NCI-H446 treated with DMSO at 0.1 percent for 48 hours (cell line): ENCODE results near the gene LIN54.
"Not testable (repeated sequence)": the region's sequence is repeated elsewhere in the genome, so short reads cannot be mapped to it uniquely, and the experiment has no call there.

Source experiments
- DNase-seq: peaks from one replicate; lab custom pipeline; 2025; lab: John Stamatoyannopoulos, UW

Gene LIN54

DNA sequence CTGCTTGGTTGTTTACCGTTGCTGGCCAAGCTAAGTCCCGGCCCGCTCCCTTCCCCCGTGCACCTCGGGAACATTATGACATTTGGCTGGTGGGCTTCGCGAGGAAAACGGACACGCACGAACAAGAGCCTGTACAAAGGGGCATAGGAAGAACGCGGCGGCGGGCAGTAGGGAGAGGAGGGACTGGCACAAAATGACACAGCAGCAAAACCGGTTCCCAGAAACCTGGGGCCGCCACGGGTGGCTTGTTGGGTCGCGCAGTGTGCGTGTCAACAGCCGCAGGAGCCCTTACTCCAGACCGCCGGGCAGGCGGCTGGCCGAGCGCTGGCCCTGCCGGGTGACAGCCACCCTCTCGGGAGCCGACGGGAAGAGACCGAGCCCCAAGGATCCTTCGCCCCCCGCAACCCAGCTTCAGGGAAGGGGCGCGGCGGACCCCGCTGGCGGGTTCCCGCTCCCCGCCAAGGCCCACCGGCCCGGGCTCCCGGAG, 1.6 kb upstream of the LIN54 start:
- no peak for DNase-seq

DNA sequence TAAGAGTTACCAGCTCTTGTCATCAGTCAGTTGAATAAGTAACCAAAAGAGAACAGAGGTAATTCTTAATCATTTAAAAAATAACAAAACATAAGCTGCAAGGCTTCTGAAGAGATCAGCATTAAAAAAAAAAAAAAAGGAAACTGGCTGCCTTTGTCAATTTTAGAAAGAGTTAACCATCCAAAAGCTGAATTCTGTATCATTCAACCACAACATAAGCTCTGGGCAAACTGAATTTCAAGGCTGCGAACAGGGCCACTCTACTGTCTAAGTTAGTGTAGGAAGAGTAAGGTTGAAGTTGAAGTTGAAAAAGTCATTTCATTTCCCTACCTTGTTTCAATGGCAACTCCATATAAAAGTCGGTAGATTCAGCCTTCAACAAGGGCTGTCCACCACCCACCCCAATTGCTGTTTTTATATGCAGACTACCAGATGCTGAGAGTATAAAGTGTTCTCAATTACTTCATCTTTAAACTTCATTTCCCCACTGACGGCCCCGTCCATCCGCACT, 1.1 kb upstream of the LIN54 start:
- DNase-seq = no peak

DNA sequence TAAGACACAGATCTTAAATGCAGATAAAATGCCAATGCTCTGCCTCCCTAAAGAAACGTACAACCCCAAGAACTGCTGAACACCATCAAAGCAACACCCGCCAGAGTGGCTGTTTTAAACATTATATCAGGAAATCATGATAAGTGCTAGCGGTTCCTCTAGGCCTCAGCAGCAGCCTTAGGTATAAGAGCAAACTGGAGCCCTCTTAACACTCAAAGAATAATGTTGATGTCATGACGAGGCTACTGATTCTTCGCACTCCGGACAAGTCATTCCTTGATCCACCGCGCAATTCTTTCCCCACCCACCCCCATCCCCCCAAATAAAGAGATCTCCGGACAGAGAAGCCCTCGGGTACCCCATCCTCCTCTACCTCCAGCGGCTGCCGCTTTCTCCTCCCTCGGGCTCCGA, 507 bp downstream of the LIN54 start:
- no peak for DNase-seq

DNA sequence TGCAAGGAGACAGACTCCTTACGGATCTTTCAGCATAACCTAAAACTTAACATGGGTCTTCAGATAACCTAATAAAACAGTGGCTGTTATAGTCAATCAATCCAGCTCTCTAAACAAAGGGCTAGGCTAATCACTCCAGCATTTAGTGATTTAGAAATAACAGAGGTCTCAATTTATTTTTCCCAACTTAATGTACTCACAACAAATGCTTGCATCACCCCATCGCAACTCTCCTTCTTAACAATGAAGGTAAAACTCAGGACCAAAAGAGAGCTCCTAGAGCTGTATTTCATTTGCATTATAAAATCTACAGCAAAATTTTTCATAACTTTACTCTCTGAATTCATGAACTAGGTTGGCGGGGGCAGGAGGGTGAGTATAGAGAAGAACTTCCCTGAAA, 1.1 kb downstream of the LIN54 start:
- DNase-seq = no peak

DNA sequence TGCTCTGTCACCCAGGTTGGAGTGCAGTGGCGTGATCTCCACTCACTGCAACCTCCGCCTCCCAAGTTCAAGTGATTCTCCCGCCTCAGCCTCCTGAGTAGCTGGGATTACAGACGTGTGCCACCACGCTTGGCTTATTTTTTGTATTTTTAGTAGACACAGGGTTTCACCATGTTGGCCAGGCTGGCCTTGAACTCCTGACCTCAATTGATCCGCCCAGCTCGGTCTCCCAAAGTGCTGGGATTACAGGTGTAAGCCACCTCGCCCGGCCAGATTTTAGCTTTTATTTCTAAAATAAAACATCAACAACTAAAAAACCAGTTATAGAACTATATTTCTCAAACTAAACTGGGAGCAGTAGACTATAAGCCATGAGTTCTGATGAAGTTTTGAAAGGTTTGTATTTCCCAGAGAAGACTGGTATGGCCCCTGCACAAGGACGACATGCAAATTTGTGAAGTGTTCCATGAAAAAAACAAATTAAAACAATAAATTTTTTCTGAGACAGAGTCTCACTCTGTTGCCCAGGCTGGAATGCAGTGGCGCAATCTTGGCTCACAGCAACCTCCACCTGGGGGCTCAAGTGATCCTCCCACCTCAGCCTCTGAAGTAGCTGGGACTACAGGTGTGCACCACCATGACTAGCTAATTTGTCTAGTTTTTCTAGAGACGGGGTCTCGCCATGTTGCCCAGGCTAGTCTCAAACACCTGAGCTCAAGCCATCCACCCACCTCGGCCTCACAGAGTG, 7.4 kb downstream of the LIN54 start:
- not testable (repeated sequence) for DNase-seq

DNA sequence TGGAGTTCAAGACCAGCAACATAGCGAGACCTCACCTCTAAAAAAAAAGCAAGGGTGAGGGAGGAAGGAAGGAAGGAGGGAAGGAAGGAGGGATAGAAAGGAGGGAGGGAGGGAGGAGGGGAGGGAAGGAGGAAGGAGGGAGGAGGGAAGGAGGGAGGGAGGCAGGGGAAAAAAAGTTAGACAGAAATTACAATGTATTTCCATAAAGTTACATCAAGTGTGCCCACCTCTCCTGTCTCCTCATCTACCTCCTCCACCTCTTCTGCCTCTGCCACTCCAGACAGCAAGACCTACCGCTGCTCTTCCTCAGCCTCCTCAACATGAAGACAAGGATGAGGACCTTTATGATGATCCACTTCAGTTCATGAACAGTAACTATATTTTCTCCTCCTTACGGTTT, 8.3 kb downstream of the LIN54 start:
- no peak for DNase-seq

DNA sequence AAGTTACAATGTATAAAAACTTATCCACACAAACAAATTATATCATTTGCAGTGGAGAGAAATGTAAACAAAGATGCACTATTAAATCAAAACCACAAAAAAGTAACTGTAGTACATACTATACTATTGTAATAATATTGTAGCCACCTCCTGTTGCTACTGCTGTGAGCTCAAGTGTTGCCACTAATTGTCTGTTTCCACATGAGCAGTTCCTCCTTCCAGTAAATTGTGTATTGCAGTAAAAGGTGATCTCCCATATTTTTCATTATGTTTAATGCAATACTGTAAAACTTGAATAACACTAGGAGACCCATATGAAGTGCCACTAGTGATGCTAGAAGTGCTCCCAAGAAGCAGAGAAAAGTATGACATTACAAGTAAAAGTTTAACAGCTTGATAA, 11.7 kb downstream of the LIN54 start:
- DNase-seq = no peak

DNA sequence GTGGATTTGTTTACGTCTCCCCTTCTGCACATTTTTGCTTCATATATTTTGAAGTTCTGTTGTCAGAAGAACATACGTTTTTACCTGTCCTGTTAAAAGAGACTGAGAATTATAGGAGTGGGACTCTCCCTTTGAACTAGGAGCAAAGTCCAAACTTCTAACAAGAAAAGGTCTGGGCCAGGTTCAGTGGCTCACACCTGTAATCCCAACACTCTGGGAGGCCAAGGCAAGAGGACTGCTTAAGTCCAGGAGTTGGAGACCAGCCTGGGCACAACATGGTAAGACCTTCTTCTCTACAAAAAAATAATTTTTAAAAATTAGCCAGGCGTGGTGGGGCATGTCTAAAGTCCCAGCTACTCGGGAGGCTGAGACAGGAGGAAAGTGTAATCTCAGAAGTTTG, 15.8 kb downstream of the LIN54 start:
- no peak for DNase-seq

DNA sequence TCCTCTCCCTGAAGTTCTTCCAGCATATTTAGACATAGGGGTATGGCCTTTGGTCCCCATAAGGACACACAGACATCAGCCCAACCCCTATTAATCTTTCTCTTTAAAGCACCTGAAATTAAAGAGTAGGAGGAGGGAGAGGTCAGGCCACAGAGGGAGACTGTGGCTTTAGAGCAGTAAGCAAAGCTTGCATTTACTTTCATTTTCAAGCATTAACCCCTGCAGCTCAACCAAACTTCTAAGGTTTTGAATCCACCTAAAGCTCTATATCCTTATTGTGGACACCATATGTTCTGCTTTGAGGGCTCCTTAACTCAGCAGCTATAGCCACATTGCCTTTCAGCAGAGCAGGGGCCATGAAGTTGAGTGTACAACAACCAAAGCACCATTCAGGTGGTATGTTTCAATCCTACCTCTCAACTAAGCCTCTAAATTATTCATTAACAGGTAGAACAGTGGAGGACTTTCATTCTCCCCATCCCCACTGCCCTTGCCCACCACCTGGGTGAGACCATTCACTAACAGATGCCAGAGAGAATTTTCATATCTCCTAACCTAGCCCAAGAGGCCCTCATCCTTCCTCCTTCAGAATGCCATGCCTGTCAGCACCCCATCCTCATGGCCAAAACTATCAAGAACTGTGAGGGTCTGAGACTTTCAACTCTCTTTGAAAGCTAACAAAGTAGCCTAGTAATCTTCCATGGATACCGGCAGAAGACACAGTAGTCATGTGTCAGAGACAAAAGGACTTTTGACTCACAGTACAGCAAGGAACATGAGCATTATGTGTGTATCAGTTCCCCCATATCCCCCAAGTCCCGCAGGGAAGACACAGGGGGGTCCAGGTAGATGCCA, 20.8 kb downstream of the LIN54 start:
- DNase-seq = no peak

DNA sequence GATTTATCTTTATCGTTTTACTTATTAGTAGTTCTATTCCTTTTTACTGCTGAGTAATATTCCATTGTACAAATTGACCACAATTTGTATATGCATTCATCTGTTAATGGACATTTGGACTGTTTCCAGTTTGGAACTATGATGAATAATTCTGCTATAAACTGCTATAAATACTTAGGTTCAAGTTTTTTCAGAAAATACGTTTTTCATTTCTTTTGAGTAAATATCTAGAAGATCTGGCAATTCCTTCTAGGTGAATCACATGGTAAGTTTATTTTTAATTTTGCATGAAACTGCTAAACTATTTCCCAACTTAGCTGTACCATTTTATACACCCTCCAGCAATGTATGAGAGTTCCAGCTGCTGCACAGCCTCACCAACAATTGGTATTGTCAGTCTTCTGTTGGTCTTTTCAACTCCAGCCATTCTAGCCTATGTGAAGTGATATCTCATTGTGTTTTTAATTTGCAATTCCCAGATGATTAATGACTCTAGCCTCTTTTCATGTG, 22.2 kb downstream of the LIN54 start:
- DNase-seq = no peak

DNA sequence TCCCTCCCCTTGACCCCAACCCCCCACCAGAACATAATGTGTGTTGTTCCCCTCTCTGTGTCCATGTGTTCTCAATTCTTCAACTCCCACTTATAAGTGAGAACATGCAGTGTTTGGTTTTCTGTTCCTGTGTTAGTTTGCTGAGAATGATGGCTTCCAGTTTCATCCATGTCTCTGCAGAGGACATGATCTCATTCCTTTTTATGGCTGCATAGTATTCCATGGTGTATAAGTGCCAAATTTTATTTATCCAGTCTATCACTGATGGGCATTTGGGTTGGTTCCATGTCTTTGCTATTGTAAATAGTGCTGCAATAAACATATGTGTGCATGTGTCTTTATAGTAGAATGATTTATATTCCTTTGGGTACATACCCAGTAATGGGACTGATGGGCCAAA, 23.1 kb downstream of the LIN54 start:
- DNase-seq = not testable (repeated sequence)

DNA sequence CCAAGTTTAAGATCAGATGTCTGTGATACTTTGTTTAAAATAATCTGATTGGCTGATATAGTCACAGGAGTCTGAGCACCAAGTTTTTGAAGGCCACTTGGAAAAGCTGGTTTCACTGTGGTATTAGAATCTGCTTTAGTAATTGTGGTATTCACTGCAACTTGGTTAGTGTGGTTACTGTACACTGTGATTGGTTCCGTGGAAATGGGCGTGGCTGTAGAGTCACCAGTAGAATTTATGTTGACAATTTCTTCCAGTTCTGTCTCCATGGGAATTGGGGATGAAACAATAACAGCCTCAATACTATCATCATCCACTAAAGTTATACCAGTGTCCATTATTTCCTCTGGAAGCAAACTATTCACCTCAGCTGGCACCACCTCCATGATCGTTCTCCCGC, 26.2 kb downstream of the LIN54 start:
- DNase-seq = no peak

DNA sequence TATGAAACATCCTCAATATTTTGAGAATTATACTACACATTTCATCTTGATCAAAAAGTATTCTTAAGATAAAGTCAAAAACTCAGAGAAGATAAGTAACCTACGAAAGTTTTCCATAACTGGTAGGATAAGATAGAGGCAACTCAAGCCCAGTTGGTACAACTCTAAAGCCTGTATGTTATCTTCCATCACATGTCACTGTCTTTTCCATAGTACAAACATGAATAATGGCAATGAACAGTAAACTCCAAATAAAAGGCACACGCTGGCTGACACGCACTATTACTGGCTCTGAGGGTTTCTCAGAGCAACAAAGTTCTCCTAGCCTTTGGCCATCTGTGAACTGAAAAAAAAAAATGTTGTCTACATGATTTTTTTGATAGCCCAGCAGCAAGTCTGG, 27.2 kb downstream of the LIN54 start:
- DNase-seq = no peak

DNA sequence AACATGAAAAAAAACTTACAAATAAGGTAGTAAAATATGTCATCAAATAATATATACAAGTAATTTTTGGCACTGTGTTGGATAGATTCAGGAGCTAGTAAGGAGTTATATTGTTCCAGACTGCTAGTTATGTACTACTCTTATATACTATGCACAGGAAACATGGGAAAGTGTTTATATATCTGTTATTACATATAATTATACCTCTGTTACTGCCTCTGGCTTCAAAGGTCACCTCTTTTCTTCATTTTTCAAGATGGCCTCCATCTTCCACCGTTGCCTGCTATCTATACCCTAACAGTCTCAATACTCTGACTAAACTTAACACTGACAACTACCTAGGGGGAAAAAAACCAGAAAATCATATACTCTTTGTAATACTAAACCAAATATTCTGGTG, 29.5 kb downstream of the LIN54 start:
- DNase-seq = no peak

DNA sequence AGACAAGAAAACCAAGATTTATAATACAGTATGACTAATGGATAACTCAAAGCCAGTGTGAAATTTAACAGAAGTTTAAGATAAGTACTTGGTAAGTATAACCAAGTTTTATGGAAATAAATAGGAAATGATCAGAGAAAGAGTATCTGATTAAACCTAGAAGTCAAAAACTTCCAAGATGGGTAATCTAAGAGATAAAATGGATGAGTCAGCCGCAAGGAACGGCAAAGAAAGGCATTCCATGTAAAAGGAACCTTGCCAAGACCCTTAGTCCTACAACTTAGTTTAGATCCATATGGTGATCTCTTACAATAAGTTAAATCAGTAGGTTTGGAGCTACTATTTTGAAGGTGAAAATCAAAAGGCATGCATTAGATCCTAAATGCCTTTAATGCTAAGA, 34.8 kb downstream of the LIN54 start:
- DNase-seq = no peak

DNA sequence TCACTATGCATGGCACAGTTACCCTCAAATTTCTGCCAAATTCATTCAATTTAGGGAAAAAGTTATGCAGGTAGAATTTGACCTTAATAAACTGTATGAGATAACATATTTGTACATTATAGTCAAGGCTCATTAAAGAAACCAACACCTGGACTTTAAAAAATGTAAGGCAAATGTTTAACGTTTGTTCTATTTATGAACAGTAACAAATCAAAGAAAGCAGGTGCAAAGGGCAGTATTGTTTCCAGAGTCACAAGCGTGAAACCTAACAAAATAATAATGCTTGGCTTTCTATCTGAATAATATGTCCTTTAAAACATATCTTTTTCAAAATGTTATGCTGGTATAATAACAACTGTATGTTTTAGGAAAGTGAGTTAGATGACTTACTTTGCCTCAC, 41.2 kb downstream of the LIN54 start:
- no peak for DNase-seq

DNA sequence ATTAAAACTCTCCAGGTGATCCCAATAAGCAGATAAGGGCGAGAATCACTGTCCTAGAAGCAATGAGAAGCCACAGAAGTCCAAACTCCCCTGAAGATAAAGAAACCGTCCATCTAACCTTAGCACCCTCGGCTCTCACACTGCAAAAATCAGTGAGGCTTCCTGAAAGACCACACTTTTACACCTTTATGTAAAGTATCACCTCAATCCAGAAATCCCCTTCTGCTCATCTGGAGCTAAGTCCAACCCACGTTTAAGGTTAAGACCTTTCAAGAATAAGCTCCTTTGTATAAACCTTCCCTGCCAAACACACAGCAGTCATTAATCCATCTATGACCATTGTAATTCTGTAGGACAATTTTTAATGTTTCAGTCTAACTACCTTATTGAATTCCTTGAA, 41.7 kb downstream of the LIN54 start:
- DNase-seq = no peak

DNA sequence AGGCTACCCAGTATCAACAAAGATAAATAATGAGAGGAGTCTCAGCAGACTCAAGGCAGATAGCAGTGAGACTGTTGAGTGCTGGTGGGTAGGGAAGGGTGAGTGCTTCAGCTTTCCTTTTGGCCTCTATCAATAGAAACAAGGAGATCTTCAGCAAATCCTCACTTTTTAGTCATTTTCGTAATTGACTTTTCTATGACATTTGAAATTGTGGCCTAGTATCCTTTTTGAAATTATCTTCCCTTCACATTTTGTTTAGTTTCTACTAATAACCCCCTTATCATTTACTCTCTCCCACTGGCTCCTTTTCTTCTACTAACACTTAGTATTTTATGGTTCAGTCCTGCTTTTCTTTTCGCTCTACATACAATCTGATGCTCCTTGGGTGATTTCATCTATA, 44.9 kb downstream of the LIN54 start:
- no peak for DNase-seq

DNA sequence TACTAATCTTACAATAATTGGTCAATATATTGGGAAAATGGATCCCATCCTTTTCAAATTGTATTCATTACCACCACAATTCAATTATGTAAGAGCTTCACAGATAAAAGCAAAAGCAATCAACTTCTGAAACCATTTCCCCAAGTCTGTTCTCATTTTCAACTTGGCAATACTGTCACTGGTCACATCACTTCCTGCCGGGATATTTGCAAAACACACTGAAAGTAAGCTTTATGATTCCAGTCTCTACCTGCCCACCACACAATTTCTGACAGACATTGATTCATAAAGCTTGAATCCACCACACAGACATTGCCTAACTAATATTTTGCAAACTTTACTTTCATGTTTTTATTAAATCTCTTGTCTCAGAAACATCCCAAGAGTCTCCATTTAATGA, 53.6 kb downstream of the LIN54 start:
- DNase-seq = no peak

DNA sequence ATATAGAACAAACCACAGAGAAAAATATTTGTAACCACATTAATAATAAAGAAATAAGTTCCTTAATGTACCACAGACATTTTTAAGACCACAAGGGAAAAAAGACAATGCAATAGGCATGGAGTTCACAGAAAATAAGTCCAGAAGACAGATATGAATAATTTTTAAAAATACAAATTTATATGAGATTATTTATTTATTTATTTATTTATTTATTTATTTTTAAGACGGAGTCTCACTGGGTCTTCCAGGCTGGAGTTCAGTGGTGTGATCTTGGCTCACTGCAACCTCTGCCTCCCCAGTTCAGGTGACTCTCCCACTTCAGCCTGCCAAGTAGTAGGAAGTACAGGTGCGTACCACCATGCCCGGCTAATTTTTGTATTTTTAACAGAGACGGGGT, 56.4 kb downstream of the LIN54 start:
- DNase-seq = no peak

DNA sequence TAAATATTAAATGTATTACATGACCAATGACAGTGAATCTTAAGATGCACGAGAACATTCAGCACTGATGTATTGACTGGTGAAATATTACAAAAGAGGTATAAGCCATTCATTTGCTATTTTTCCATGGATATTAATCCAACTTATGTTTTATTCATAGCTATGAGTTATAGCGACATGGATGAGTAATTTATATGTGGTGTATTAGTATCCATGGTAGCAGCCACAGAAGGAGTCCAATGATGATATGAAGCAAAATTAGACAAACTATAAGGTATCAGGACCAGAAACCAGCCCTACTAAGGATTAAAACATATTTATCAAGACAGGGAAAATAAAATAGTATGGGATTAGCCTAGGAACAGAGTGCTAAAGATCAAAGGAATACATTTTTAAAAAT, 59.4 kb downstream of the LIN54 start:
- no peak for DNase-seq

DNA sequence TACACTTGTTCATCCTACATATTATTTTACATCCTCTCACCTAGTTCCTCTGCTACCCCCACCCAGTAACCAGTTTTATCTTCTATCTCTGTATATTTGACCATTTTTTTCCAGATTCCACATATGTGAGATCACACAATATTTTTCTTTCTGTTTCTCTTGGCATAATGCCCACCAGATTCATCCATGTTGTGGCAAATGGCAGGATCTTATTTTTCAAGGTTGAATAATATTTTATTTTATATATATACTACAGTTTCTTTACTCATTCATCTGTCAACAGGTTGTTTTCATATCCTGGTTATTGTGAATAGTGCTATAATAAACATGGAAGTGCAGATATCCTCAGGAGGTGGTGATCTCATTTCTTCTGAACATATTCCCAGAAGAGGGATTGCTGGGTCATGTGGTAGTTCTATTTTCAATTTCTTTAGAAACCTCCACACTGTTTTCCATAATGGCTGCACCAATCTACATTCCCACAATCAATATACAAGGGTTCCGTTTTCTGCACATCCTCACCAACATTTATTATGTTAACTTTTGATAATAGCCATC, 61.9 kb downstream of the LIN54 start:
- DNase-seq = no peak

DNA sequence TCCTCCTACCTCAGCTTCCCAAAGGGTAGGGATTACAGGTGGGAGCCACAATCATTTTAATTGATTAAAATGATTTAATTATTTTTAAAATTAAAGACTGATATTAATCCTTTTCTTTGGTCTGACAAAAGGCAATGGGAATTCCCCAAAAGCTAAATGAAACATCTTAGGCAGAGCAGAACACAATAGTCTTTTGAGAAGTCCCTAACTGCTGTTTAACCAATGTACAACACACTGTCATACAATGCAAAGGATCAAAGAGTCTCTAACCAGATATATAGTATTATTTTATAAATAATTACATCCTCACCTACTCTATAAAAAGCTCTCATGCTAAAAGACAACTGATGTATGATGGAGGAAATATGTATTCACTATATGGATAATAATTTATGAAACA, 63.1 kb downstream of the LIN54 start:
- DNase-seq = no peak
